Aorta (tissue), 5 donors: Measurements from ENCODE around the gene RYK. TPM values are rescaled to one million over a fixed set of nuclear protein-coding genes. Genes with fewer than 3 reads are reported as not detected.
A peak's percentile ranks its signal among the peaks of the same experiment; 100 is the strongest.

Experiments used
- ATAC-seq: fragments of 200-7000 bp; cut with Tn5 transposase; one replicate; pipeline ENCODE4 v1.9.1; 2022; ENCODE audit warnings: moderate library complexity; ENCODE audit not compliant: low FRiP score
- DNase-seq, 2 donors: peaks; one replicate each; pipeline ENCODE4 v3.0.0-alpha.2; 2020
- H3K27ac ChIP-seq, 2 donors: one replicate each; pipeline ENCODE4 v1.5.1; 2013; ENCODE audit warnings: low read length in 2 of 2, mild to moderate bottlenecking in 2 of 2, moderate library complexity in 2 of 2, control low read depth in 1 of 2, inconsistent platforms in 1 of 2, low read depth in 1 of 2
- H3K27me3 ChIP-seq, 2 donors: one replicate each; pipeline ENCODE4 v1.6.1; 2013; ENCODE audit warnings: control low read depth in 1 of 2, low read length in 1 of 2, mild to moderate bottlenecking in 1 of 2, moderate library complexity in 1 of 2; ENCODE audit not compliant: insufficient read depth in 2 of 2, control insufficient read depth in 1 of 2
- H3K36me3 ChIP-seq, 2 donors: one replicate each; pipeline ENCODE4 v1.6.1; 2013; ENCODE audit warnings: control low read depth in 1 of 2, low read length in 1 of 2, mild to moderate bottlenecking in 1 of 2; ENCODE audit not compliant: insufficient read depth in 2 of 2, control insufficient read depth in 1 of 2
- H3K4me1 ChIP-seq, 2 donors: one replicate each; pipeline ENCODE4 v1.6.1; 2013; ENCODE audit warnings: low read length in 2 of 2, control low read depth in 1 of 2, mild to moderate bottlenecking in 1 of 2, moderate library complexity in 1 of 2; ENCODE audit not compliant: insufficient read depth in 2 of 2, control insufficient read depth in 1 of 2
- H3K4me3 ChIP-seq, 2 donors: one replicate each; pipeline ENCODE4 v1.5.1; 2013; ENCODE audit warnings: low read length in 2 of 2, control low read depth in 1 of 2, mild to moderate bottlenecking in 1 of 2
- H3K9me3 ChIP-seq: one replicate; pipeline ENCODE4 v1.6.1; 2013; ENCODE audit warnings: mild to moderate bottlenecking, low read length; ENCODE audit not compliant: control insufficient read depth
- WGBS, 2 donors: extraction: QIAGEN DNeasy Blood & Tissue Kit; methylation state at CpG; one replicate each; pipeline ENCODE4 v1.1.7; 2013; 5-methylcytosine and 5-hydroxymethylcytosine counted together
- intact Hi-C, 2 donors: fragments of 100-400 bp; cut with DNase I; formaldehyde crosslinking; loops; one replicate each; pipeline versions ENCODE4 v1.14.2 to v1.15.0; 2022
- polyA plus RNA-seq, 2 donors: library from polyadenylated mRNA; stranded (reverse); fragments of 200-250 nt; gene quantifications; one replicate each; pipeline ENCODE4 v1.2.3, GENCODE V29; 2013
- total RNA-seq, 2 donors: library from RNA; stranded (reverse); fragmentation: NEBNext Ultra II Directional; extraction: Animal tissue kit (Norgen Biotek cat#: 25700); gene quantifications; one replicate each; pipeline ENCODE4 v1.2.1, GENCODE V29; 2021
- donor health status: healthy with polysubstance abuse.
- donor health status: Bipolar disorder and iron deficiency.
- donor health status: DM: no; HTN: no; CAD: no.
- donor health status: DM: no; HTN: no; CAD: no.
- donor health status: DM: yes; HTN: yes; CAD: no.

The RYK gene
- total and polyA plus RNA-seq, 4 donors, result 35.9 to 73.5 (median 60.3) TPM

DNA sequence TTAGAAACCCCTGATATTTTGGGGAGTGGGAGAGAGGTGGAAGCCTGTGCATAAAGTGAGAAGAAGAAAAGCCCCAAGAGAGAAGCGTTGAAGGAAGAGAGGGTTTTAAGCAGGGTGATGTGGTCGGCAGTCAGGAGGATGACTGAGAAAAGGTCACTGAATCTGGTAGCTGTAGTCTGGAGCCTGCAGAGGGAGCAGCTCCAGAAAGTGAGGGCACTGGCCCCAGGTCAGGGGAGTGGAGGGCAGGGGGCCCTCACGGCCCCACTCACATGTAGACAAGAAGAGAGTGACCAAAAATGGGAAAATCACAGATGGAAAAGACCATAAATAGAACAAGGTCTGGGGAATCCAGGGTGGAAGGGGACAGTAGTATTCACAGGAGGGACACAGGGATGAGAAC, 105.5 kb downstream of the RYK start:
- 55 to 67% methylated on average over 3 of the region's 3 CpGs for WGBS, 2 donors
- DNase-seq (no peak), ATAC-seq (no peak)
- no peaks in the 10 kb centered on the region for H3K9me3 ChIP-seq
- H3K36me3 ChIP-seq, result no peaks in the 10 kb centered on the region
- no peak overlapping the region for H3K4me3 ChIP-seq
- intact Hi-C loops, result loop anchor here in 1 of 2 donors (10.0 kb wide), 1 partner anchor 210 kb away; no protein-coding TSS in a partner anchor
- H3K4me1 ChIP-seq, result no peaks in the 10 kb centered on the region
- H3K27me3 ChIP-seq, result no peaks in the 10 kb centered on the region
- no peak overlapping the region for H3K27ac ChIP-seq

DNA sequence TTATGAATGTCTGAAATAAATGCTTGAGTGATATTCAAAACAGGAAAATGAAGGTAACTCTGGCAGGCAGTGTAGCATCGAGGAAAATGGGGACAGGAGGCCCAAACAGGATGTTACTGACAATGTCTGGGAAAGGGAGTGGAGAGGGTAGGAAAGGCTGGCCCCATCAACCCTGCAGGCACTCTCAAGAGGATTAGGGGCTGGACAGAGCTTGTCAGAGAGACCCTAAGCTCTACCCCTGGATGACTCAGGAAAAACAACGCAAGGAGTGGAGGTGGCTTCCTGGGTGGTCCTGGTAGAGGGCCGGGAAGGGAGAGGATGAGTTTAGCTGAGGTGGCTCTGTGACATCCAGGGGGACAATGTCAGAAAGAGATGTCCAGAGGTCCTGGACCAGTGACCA, 106.0 kb downstream of the RYK start:
- no peak for DNase-seq
- 59 to 75% methylated on average over 3 of the region's 3 CpGs for WGBS, 2 donors
- no peaks in the 10 kb centered on the region for H3K9me3 ChIP-seq
- H3K27me3 ChIP-seq, result no peaks in the 10 kb centered on the region
- no peak overlapping the region for H3K27ac ChIP-seq
- no peaks in the 10 kb centered on the region for H3K4me1 ChIP-seq
- no peak overlapping the region for H3K4me3 ChIP-seq
- H3K36me3 ChIP-seq, result no peaks in the 10 kb centered on the region
- intact Hi-C loops, result loop anchor here in 1 of 2 donors (10.0 kb wide), 1 partner anchor 210 kb away; no protein-coding TSS in a partner anchor
- ATAC-seq, result no peak

DNA sequence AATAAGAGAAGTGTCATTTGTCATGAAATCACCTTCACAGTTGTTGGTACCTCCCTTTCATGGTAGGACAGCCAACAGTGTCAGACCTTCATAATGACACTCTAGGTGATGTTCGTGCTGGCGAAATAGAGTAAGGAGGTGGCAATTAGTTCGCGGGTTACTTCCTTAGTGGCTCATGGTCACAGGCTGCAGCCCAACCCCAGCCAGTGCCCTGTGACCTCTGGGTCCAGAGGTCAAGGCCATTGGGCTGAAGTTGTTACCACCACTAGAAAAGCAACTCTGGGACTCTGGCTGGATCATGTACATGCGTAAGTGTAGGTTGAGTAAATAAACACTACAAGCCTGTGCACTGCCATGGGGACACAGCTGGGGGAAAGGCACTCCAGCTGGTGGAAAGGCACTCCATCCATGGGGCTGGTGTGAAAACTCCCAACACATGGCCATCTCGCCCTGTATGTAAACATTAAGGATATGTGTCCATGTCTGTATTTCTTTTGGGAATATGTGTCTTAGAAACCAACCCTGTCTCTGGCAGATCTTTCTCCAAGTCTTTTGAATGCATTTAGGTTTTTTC, 106.7 kb downstream of the RYK start:
- H3K36me3 ChIP-seq, result no peaks in the 10 kb centered on the region
- no peak for ATAC-seq

DNA sequence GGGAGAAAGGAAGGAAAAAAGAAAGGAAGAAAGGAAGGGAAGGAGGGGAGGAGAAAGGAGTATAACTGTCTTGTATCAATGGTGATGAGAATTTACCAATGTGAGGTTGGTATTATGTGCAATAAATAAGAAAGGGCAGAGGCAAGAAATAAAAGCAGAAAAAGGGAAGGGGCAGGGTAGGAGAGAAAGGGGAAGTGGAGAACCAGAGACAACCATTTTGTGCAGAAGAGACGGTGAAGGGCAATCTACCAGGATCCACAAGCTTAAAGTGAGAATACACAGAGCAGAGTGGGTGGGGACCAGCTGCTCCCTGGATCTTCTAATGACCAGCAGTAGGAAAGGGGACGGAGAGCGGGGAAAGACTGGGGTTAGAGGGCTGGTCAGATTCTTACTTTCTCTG, 114.1 kb downstream of the RYK start:
- H3K27ac ChIP-seq, result no peak overlapping the region
- 92 to 96% methylated on average over 3 of the region's 3 CpGs for WGBS, 2 donors
- ATAC-seq (no peak), DNase-seq (no peak)
- intact Hi-C loops, result no loop called here
- no peaks in the 10 kb centered on the region for H3K9me3 ChIP-seq
- no peaks in the 10 kb centered on the region for H3K4me1 ChIP-seq
- H3K4me3 ChIP-seq, result no peak overlapping the region
- H3K27me3 ChIP-seq, result no peaks in the 10 kb centered on the region
- no peaks in the 10 kb centered on the region for H3K36me3 ChIP-seq

More for the DNA sequence above, 106.7 kb downstream of the RYK start:
- H3K4me3 ChIP-seq, result no peak overlapping the region
- H3K27me3 ChIP-seq, result no peaks in the 10 kb centered on the region
- H3K27ac ChIP-seq, result no peak overlapping the region
- intact Hi-C loops, result loop anchor here in 1 of 2 donors (10.0 kb wide), 1 partner anchor 209 kb away; no protein-coding TSS in a partner anchor
- no peaks in the 10 kb centered on the region for H3K4me1 ChIP-seq
- no peaks in the 10 kb centered on the region for H3K9me3 ChIP-seq
- WGBS, 2 donors, result 73 to 86% methylated on average over 6 of the region's 6 CpGs
- no peak for DNase-seq

DNA sequence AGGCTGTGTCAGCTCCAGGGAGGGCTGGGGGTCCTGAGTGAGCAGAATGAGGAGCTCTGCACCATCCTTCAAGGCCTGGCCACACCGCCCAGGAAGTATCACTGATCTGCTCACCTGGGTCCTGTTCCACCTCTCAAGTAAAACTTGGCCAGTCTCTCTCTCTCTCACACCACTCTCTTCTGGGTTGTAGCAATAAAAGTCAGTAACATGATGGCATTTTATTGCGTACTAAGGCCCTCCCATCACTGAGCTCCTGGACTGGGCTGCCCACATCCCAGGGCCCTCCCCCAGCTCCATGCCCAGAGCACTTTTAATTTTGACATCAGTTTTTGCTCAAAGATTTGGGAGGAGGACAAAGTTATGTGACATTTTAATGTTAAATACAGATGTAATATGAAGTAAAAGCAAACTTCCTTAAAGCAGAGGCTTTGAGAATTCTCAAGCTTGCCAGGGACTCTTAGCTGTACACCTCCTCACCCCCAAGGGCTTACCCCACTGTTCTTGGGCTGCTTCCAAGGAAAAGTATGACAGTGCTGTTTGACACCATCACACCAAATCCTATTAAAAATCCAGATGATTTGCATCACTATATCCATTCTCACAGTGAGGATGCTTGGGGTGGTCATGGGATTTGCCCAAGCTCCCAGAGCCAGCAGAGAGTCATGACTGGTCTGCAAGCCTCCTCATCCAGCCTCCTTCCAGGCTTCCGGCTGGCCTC, 115.8 kb downstream of the RYK start:
- peak in 1 of 2 donors; percentile 39 for DNase-seq
- intact Hi-C loops, result no loop called here
- Histone ChIP-seq H3K27ac (no peak overlapping the region), H3K27me3 (no peaks in the 10 kb centered on the region), H3K36me3 (no peaks in the 10 kb centered on the region), H3K4me1 (no peaks in the 10 kb centered on the region), H3K4me3 (no peak overlapping the region), H3K9me3 (no peaks in the 10 kb centered on the region)
- 93 to 94% methylated on average over 3 of the region's 3 CpGs for WGBS, 2 donors
- ATAC-seq, result no peak

DNA sequence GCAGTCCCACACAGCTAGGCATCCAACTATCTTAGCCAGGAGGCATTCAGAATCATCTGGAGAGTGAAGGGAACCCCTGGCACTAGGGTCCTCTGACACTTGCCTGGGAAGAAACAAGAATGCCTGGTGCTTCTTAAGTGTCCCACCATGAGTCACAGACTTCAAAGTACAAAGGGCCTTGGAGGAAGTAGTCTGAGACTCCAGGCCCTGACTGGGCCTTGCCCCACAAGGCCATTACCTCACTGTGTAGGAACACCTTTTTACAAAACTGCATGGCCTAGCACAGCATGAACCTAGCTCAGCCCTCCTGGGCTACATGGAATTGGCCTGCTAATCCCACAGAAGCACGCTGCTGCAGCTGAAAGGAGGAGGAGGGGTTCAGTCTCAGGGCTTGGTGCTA, 116.4 kb downstream of the RYK start:
- intact Hi-C loops, result no loop called here
- no peak overlapping the region for H3K4me3 ChIP-seq
- H3K27ac ChIP-seq, result no peak overlapping the region
- H3K9me3 ChIP-seq, result no peaks in the 10 kb centered on the region
- peaks cover 0 to under 1% of the 10 kb centered on the region in 2 donors for H3K36me3 ChIP-seq
- WGBS, 2 donors, result 96 to 100% methylated on average over 1 of the region's 1 CpG
- H3K27me3 ChIP-seq, result no peaks in the 10 kb centered on the region
- H3K4me1 ChIP-seq, result no peaks in the 10 kb centered on the region
- DNase-seq, result no peak
- no peak for ATAC-seq

DNA sequence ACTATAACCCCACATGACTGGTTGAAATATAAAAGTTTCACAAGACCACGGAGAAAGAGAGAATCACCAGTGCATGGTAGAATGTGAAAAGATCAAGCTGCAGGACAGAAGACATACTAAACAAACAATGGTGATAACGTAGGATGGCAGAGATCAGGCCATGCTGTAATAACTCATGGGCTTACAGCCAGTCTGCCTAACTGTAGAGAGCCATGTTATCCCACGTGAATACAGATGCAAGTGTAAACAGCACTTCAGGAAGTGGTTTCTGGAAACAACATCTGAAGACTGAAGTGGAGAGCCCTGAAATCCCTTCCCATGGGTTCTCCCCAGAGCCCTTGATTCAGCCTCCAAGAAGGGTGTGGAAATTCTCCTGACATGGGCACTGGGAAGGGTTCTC, 117.7 kb downstream of the RYK start:
- no peaks in the 10 kb centered on the region for H3K9me3 ChIP-seq
- WGBS, 2 donors, result 45% methylated on average over 3 of the region's 3 CpGs
- peaks cover 0 to 2% of the 10 kb centered on the region in 2 donors for H3K36me3 ChIP-seq
- H3K4me3 ChIP-seq, result no peak overlapping the region
- DNase-seq, result no peak
- intact Hi-C loops, result no loop called here
- no peak for ATAC-seq
- no peaks in the 10 kb centered on the region for H3K27me3 ChIP-seq
- no peak overlapping the region for H3K27ac ChIP-seq
- no peaks in the 10 kb centered on the region for H3K4me1 ChIP-seq

DNA sequence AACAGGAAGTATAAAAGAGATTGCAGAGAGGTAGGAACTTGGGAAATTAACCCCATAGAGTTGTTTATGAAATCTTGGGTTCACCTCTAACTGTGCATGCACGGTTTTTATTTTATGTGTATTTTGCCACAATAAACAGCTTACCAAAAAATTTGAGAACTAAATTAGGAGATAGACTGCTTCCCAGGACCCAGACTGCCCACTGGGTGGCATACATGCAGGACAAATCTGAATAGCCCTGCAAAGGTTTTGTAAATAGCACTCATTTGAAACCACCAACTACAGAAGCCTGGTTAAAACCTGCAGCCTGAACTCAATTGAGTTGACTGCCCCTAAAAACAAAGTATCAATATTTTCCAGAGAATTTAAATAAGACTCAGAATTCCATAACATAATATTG, 124.5 kb downstream of the RYK start:
- Histone ChIP-seq H3K36me3 (peaks cover 0 to 4% of the 10 kb centered on the region in 2 donors), H3K27me3 (no peaks in the 10 kb centered on the region), H3K4me1 (no peaks in the 10 kb centered on the region), H3K27ac (no peak overlapping the region), H3K4me3 (no peak overlapping the region), H3K9me3 (peaks cover 8% of the 10 kb centered on the region)
- intact Hi-C loops, result no loop called here
- ATAC-seq (no peak), DNase-seq (no peak)
- 67 to 68% methylated on average over 1 of the region's 1 CpG for WGBS, 2 donors

DNA sequence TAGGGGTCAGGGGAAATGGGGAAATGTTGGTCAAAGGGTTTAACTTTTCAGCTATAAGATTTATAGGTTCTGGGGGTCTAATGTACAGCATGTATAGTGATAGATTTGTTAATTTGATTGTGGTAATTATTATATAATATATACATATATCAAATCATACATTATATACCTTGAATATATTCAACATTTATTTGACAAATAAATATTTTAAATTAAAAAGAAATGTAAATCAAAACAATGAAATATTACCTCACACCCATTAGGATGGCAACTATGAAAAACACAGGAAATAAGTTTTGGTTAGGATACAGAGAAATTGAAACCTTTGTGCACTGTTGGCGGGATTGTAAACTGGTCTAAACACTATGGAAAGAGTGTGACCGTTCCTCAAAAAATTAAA, 135.9 kb downstream of the RYK start:
- intact Hi-C loops, result no loop called here
- ATAC-seq, result no peak
- DNase-seq, result no peak
- H3K9me3 ChIP-seq, result no peaks in the 10 kb centered on the region
- 94% methylated on average over 2 of the region's 2 CpGs for WGBS, 2 donors
- peaks cover 0 to 2% of the 10 kb centered on the region in 2 donors for H3K36me3 ChIP-seq
- no peak overlapping the region for H3K4me3 ChIP-seq
- H3K27me3 ChIP-seq, result no peaks in the 10 kb centered on the region
- H3K4me1 ChIP-seq, result no peaks in the 10 kb centered on the region
- no peak overlapping the region for H3K27ac ChIP-seq
